Mesodermal cell (in vitro differentiated cells): ENCODE measurements around the gene NUP210L. TPM values are rescaled to one million over a fixed set of nuclear protein-coding genes. Genes with fewer than 3 reads are reported as not detected.

ENCODE experiments used
- H3K27ac ChIP-seq: 2 replicates; pipeline ENCODE4 v1.7.0; 2013; ENCODE audit warnings: mild to moderate bottlenecking, low read depth, low read length, moderate library complexity; ENCODE audit not compliant: severe bottlenecking
- H3K36me3 ChIP-seq: 2 replicates; pipeline ENCODE4 v1.7.1; 2013; ENCODE audit warnings: mild to moderate bottlenecking, low read length, moderate library complexity; ENCODE audit not compliant: control insufficient read depth, insufficient read depth
- H3K4me1 ChIP-seq: one replicate; pipeline ENCODE4 v1.7.1; 2013; ENCODE audit warnings: mild to moderate bottlenecking, low read length; ENCODE audit not compliant: insufficient read depth, control insufficient read depth, poor library complexity, severe bottlenecking
- H3K4me3 ChIP-seq: 2 replicates; pipeline ENCODE4 v1.7.0; 2013; ENCODE audit warnings: low read length, control low read depth, mild to moderate bottlenecking; ENCODE audit not compliant: insufficient read depth, poor library complexity, severe bottlenecking; ENCODE audit errors: extremely low read depth
- H3K9me3 ChIP-seq: 2 replicates; pipeline ENCODE4 v1.7.1; 2013; ENCODE audit warnings: mild to moderate bottlenecking, low read length, moderate library complexity; ENCODE audit not compliant: control insufficient read depth
- WGBS, 2 experiments: methylation state at CpG; one replicate each; pipeline ENCODE4 v1.1.5; 2013; ENCODE audit warnings: missing lambda C conversion rate in 2 of 2; ENCODE audit not compliant: insufficient coverage in 2 of 2; 5-methylcytosine and 5-hydroxymethylcytosine counted together
- polyA plus RNA-seq, 2 experiments: library from polyadenylated mRNA; stranded (reverse); fragments of 50-300 nt; gene quantifications; one replicate each; pipeline ENCODE4 v1.2.3, GENCODE V29; 2013

NUP210L gene
- not detected for polyA plus RNA-seq (2013, experiment 1 of 2)
- polyA plus RNA-seq (2013, experiment 2 of 2), result not detected

GRCh38 chr1:154154534-154155191, at the start of gene NUP210L:
TSS of gene NUP210L (minus strand) at chr1:154155073.
- Histone ChIP-seq H3K4me3 (no peak within 1 kb of the TSS), H3K9me3 (no peaks in the 10 kb centered on the region), H3K36me3 (peaks cover 61% of the 10 kb centered on the region), H3K27ac (peak within 1 kb of the TSS; percentile 73), H3K4me1 (peaks cover 19% of the 10 kb centered on the region)
- WGBS, 2 experiments, result 88 to 95% methylated on average over 19 to 23 of the region's 29 CpGs

- H3K4me1 ChIP-seq, result peaks cover 3% of the 10 kb centered on the region
- H3K27ac ChIP-seq, result no peak overlapping the region
- WGBS, 2 experiments, result 96 to 98% methylated on average over 3 of the region's 3 CpGs
- no peaks in the 10 kb centered on the region for H3K36me3 ChIP-seq
- no peak overlapping the region for H3K4me3 ChIP-seq
- H3K9me3 ChIP-seq, result no peaks in the 10 kb centered on the region
Observed at GRCh38 chr1:154199563-154199879, 44.6 kb upstream of the NUP210L start.

DNA sequence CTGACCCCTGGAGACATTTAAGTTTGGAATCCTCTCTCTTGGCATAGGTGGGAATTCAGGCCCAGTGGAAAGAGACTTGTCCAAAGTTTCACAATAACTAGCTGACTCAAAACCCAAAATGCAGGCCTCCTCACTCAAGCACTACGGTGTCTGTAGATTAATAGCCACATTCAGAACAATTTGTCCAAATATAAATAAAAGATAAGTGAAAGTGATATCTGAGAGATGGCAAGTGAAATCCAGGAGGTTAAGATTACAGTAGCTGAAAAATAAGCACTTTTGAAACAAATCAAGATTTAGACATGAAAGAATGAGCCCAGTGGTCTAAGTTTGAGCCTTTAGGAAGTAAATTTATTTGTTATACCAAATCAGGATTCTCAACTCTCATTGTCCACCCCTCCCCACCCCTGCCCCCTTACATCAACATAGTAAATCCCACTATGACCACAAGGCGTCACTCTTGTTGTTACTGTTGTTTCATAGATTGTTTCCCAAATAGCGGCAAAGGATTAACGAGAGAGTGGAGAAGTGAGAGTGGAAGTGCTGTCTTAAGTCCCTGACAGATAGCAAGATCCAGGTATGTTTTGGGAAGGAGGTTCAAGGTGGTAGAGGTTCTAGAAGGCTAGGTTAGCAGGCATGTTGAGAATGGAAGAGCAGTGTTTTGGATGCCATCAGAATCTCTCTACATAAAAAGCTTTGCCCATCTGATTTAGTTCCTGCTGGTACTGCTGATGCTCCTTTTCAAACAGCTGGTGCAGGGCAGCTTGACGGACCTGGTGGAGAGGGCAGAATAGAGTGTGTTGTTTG, 44.1 kb upstream of the NUP210L start:
- Histone ChIP-seq H3K4me3 (no peak overlapping the region), H3K4me1 (peaks cover 3% of the 10 kb centered on the region), H3K27ac (no peak overlapping the region), H3K36me3 (no peaks in the 10 kb centered on the region), H3K9me3 (no peaks in the 10 kb centered on the region)
- 0 to 8% methylated on average over 2 of the region's 5 CpGs for WGBS, 2 experiments

DNA sequence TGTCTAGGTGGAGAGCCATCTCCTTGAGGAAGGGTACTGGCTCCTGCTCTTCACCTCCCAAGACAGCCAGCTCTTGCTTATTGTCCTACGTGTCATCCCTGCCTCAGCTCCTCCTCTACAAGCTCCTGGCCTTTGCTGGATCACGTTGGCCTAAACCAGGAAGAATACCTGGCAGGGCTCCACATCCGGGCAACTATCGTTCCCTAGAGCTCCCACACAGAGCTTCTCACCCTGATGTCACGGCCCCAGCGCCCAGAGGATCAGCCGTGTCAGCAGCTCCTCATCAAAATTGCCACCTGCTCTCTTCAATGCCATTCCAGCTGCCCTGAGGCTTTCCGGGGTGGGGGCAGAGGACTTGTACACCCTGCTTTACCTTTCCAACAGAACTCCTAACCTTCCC, 38.9 kb upstream of the NUP210L start:
- peaks cover 6% of the 10 kb centered on the region for H3K4me1 ChIP-seq

DNA sequence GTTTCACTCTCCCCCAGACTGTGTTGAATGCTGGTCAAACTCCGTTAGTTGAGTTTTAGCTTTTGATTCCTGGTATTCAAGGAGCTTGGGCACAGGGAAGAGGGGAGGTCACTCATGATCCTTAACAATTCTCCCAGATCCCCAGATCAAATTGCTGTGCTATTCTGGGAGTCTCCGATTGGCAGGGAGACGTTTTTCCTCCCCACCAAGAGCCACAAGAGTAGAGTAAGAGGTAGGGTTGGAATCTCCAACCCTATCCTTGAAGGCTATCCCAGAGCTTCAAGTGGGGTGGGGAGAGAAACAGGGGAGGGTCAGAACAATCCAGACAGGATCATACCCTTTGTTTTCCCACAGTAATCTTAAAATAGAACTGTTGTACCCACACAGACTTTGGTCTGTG, 37.6 kb upstream of the NUP210L start:
- WGBS, 2 experiments, result 60 to 83% methylated on average over 1 of the region's 3 CpGs
- no peaks in the 10 kb centered on the region for H3K9me3 ChIP-seq
- H3K4me3 ChIP-seq, result no peak overlapping the region
- peak overlapping the region; percentile 29 for H3K27ac ChIP-seq
- H3K4me1 ChIP-seq, result peaks cover 6% of the 10 kb centered on the region
- no peaks in the 10 kb centered on the region for H3K36me3 ChIP-seq

More for the DNA sequence above, 38.9 kb upstream of the NUP210L start:
- Histone ChIP-seq H3K36me3 (no peaks in the 10 kb centered on the region), H3K9me3 (no peaks in the 10 kb centered on the region), H3K4me3 (no peak overlapping the region), H3K27ac (no peak overlapping the region)
- WGBS, 2 experiments, result 89 to 96% methylated on average over 7 to 8 of the region's 8 CpGs

GRCh38 chr1:154191990-154192461, 37.2 kb upstream of the NUP210L start, which contains the start of gene TPM3:
TSS of gene TPM3 (minus strand) at chr1:154192100. CDS start at chr1:154192018, 82 bp downstream.
- no peaks in the 10 kb centered on the region for H3K36me3 ChIP-seq
- peaks cover 8% of the 10 kb centered on the region for H3K4me1 ChIP-seq
- no CpG with 5 or more reads among the region's 1 CpG for WGBS, 2 experiments
- H3K9me3 ChIP-seq, result no peaks in the 10 kb centered on the region
- no peak within 1 kb of the TSS for H3K4me3 ChIP-seq
- peak within 1 kb of the TSS; percentile 29 for H3K27ac ChIP-seq

- Histone ChIP-seq H3K27ac (no peak overlapping the region), H3K4me1 (peaks cover 11% of the 10 kb centered on the region), H3K36me3 (no peaks in the 10 kb centered on the region), H3K9me3 (no peaks in the 10 kb centered on the region), H3K4me3 (no peak overlapping the region)
- WGBS, 2 experiments, result no CpG with 5 or more reads among the region's 1 CpG
Observed at GRCh38 chr1:154190550-154190949, 35.7 kb upstream of the NUP210L start.

DNA sequence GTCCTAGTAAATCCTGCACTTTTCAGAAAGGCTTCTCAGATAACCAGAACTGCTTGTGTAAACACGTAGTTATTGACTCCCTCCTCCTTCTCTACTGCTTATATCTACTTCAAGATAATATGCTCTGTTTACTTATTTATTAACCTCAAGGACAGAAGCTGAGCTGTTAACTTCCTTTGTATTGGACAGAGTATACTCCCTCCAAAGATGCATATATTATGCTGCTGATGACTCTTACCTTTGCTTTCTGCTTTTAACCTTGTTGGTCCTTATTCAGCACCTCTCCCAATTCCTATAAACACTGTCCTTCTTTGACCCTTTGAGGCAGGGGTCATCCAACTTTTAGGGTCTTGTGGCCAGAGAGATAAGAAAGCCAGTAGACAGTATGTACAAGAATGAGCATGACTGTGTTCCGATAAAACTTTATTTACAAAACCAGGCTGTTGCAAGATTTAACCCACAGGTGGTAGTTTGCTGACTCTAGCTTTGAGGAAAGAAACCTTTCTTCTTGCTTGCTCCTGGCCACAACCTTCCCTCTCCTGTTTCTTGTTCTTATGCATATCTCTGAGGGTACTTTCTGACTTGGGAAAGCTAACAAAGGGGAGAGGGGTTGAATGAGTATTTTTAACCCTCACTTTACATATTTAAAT, 32.1 kb upstream of the NUP210L start:
- no peaks in the 10 kb centered on the region for H3K9me3 ChIP-seq
- H3K27ac ChIP-seq, result no peak overlapping the region
- peaks cover 13% of the 10 kb centered on the region for H3K4me1 ChIP-seq
- no peaks in the 10 kb centered on the region for H3K36me3 ChIP-seq
- no peak overlapping the region for H3K4me3 ChIP-seq
- WGBS, 2 experiments, result 50% methylated on average over 1 of the region's 2 CpGs; no CpG with 5 or more reads in 1 of the 2 experiments

- Histone ChIP-seq H3K27ac (no peak overlapping the region), H3K9me3 (no peaks in the 10 kb centered on the region), H3K36me3 (peaks cover 2% of the 10 kb centered on the region), H3K4me3 (no peak overlapping the region), H3K4me1 (peaks cover 10% of the 10 kb centered on the region)
- WGBS, 2 experiments, result 82% methylated on average over 1 of the region's 1 CpG; no CpG with 5 or more reads in 1 of the 2 experiments
Observed at GRCh38 chr1:154186177-154186576, 31.3 kb upstream of the NUP210L start.

- Histone ChIP-seq H3K27ac (peak overlapping the region; percentile 84), H3K9me3 (no peaks in the 10 kb centered on the region), H3K36me3 (peaks cover 28% of the 10 kb centered on the region), H3K4me3 (peak overlapping the region; percentile 83), H3K4me1 (peaks cover 33% of the 10 kb centered on the region)
- WGBS, 2 experiments, result 5 to 12% methylated on average over 21 to 35 of the region's 41 CpGs
Observed at GRCh38 chr1:154183046-154183915, 28.4 kb upstream of the NUP210L start.
